ENCODE data around the gene USH1C. TPM values are rescaled to one million over a fixed set of nuclear protein-coding genes. Genes with fewer than 3 reads are reported as not detected.

The USH1C gene
- polyA plus RNA-seq, 1 donor = 0.85 TPM

DNA sequence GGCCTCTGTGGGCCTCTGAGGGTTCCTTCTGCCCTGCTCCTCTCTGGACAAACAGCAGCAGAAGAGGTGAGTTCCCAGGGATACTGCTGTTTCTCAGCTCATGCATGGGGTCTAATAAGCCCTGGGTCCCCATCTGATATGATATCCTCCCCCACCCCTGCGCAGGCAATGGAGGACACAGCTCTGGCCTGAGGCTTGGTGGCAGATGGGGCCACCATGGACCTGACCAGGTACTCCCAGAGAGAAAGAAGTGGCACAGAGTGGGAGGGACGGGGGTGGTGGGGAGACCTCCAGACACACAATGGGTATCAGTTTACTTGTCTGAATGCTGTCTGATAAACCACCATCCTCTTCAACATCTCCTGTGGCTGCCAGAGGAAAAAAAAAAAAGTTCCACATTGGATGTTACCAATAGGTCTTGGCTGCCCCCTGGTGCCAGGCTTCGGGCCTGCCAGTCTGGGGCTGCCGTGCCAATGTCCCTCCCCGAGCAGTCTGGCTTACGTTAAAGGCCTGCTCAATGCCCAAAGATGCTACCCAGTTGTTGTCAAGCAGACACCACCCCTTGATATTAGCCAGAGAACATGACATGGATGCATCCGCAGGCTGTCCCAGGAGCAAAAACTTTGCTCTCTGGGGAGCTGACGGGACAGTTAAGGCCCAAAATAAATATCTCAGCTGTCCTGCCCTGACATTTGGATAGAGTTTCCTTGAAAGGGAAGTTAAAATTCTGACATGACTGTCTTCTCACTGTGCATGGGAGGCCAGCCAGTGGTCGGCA lies 39.7 kb downstream of the USH1C start:
- DNase-seq (ENCODE audit: low read depth) = peak; percentile 19

DNA sequence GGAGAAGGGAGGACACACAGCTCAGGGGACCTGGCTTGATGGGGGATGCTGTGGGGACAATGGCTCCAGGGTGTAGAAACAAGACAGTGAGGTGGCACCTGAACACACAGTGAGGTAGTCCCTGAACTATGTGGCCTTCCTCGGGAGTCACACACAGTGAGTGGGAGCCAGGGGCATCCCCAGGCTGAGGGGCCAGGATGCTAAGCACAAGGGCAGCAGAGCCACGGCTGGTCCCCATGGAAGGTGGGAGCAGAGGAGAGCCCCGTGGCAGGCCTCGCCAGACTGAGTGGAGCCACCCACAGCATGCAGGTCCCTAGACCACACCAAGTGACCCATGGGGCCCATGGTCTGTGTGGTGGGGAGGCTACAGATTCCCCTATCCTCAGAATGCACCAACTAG lies 41.6 kb downstream of the USH1C start:
- DNase-seq (ENCODE audit: low read depth) = no peak

DNA sequence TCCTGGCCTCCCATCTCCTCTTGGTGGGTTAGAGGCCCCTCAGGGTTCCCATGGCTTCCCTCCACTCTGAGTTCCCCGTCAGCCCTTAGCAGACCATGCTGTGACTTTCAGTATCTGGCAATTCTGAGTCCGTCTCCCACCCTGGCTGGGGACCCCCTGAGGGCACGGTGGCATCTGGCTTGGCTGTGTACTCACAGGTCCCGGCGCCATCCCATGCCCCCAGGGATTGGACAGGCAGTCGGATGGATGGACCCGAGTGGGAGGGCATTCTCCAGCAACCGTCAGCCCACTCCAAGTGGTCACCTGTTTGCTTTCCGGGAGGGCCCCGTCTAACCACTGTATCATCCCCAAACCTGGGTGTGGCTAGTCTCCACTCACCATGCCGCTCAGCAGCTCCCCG lies 43.5 kb downstream of the USH1C start:
- DNase-seq (ENCODE audit: low read depth) = no peak

DNA sequence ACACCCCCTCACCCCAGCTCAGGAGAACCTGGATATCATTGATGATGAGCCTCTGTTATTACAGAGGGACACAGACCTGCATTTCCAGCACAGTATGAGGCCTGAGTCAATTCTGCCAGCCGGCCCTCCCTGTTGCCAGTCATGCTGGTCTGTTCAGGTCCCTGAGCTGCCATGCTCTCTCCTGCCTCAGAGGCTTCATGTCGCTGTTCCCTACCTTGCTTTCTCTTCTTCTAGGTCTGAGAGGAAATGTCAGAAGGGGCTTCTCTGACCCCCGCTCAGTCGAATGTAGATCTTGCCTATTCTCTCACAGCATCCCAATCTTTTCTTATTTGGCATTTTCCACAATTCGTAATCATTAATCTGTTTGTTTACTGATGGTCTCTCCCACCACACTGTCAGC lies 45.7 kb downstream of the USH1C start:
- no peak for DNase-seq (ENCODE audit: low read depth)

DNA sequence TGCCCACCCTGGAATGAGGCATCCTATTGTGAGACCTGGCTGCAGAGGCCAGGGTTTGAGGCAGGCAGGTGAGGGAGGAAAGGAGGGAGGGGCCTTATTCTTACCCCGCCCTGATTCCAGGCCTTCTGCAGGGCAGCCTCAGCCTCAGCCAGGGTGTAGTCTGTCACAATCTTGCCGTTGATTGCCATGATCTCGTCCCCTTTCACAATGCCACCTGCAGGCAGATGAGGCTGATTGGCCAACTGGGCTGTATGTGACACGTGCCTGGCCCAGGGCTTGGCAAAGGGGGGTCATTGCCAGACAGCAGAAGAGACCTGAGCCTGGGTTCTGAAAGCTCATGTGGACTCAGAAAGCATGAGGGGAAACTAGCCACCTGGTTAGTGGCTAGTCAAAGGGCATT lies 46.2 kb downstream of the USH1C start:
- DNase-seq (ENCODE audit: low read depth) = no peak

DNA sequence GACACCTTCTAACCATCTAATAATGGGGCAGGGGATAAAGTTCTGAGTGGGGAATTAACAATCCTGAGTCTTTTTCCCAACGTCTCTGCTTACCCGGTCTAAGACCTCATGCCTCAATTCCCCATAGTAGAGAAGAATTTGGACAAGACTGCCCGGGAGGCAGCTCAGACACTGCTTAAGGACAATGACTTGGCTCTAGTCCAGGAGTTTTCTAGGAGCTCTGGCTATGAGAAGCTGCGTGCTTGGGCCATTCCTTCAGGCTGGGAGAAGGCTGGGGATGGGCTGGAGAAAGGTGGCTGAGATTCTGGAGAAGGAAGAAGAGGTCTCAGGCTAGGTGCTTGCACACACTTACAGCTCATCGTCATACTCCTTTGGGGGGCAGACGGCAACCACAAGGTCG lies 47.8 kb downstream of the USH1C start:
- DNase-seq (ENCODE audit: low read depth) = peak; percentile 39

DNA sequence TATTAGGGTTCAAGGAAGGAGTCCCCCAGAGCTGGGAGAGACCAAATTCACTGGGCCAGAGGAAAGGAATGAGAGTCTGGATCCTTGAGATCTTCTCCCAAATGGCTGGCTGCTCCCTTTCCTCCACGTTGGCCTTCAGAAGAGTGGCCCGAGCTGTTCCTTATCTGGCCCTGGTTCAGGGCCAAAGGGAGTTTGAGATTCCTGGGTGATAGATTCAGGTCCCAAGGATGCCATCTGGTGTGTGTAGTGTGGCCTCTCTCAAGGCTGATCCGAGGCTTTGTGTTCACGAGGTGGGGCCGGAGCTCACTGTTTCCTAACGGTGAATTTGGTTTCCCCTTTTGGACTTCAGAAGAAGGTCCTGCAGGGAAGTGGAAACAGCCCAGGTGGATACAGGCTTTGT lies 50.2 kb downstream of the USH1C start:
- DNase-seq (ENCODE audit: low read depth) = no peak

DNA sequence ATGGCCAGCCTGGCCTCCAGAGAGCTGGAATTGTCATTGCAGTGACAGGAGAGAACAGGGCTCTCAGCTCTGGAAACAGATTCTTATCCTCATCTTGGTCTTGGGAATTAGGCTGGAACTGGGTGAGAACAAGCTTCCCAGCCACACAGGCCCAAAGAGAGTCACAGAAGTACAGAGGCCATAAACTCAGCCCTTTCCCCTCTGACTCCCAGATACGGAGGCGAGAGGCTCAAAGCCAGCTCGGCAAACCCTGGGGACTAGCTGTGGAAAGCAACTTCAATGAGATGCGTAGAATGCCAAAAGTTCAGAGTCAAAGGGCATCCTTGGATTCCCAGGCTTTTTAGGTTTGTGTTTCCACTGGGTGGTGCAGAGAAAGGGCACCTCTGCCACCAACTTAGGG lies 53.3 kb downstream of the USH1C start:
- no peak for DNase-seq (ENCODE audit: low read depth)

DNA sequence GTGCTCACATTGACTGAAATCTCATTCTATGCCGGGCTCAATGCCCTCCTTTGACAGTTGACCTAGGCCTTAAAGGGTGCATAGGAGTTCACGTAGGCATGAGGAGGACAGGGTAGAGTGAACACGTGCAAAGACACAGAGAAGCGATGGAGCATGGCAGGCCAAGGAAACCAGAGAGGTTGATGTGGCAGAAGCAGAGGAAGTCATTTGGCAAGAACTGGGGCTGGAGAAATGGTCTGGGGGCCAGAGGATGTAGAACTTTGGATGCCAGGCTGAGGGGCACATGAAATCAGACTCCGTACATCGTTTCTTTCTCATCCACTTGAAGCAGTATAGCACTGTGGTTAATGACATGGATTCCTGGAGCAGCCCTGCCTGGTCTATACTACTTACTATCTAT lies 54.0 kb downstream of the USH1C start:
- no peak for DNase-seq (ENCODE audit: low read depth)

DNA sequence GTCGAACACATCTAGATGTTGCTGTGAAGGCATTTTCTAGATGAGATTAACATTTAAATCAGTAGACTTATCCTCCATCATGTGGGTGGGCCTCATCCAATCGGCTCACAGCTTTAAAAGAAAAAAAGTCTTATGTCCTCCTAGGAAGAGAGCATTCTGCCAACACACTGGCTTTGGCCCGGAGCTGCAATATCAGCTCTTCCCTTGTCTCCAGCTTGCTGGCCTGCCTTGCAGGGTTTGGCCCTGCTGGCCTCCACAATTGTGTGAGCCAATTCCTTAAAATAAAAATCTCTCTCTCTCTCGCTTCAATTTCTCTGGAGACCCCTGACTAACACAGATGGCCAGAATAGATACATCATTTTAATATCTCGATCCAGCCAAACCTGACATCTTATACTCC lies 54.5 kb downstream of the USH1C start:
- DNase-seq (ENCODE audit: low read depth) = peak; percentile 26

DNA sequence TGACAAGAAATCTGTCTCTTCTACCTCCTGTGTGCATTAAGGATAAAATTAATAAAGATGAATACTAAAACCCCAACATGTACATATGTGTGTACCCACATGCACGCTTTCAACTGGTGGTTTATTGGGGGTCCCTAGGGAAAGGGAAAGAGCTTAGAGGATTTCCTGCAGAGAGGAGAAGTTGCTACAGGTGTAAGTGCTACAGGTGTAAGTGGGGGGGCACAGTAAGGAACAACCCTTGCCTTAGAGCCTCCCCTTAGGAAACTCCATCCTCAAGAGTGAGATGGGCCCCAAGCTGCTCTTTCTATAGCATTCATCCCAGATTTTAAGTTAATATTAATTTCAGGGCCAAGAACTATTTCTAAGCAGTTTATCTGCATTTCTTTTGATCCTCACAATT lies 55.7 kb downstream of the USH1C start:
- DNase-seq (ENCODE audit: low read depth) = no peak

DNA sequence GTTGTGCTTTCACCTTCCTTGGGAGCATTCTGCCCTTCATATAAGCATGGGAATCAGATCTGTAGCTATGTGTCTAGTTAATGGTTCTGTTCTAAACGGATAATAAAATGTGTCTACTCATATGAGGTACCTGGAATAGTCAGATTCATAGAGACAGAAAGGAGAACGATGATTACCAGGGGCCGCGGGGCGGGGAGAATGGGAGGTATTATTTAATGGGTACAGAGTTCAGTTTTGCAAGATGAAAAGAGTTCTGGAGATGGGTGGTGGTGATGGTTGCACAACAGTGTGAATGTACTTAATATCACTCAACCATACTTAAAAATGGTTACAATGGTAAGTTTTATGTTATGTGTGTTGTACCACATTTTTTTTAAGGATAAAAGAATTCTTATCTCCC lies 57.6 kb downstream of the USH1C start:
- no peak for DNase-seq (ENCODE audit: low read depth)

DNA sequence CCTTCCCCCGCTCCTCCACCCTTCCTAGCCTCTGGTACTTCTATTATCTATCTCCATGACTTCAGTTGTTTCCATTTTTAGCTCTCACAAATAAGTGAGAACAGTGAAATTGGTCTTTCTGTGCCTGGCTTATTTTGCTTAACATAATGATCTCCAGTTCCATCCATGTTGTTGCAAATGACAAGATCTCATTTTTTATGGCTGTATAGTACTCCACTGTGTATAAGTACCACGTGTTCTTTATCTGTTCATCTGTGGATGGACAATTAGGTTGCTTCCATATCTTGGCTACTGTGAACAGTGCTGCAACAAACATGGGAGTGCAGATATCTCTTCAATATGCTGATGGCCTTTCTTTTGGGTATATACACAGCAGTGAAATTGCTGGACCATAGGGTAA lies 60.7 kb downstream of the USH1C start:
- no peak for DNase-seq (ENCODE audit: low read depth)

DNA sequence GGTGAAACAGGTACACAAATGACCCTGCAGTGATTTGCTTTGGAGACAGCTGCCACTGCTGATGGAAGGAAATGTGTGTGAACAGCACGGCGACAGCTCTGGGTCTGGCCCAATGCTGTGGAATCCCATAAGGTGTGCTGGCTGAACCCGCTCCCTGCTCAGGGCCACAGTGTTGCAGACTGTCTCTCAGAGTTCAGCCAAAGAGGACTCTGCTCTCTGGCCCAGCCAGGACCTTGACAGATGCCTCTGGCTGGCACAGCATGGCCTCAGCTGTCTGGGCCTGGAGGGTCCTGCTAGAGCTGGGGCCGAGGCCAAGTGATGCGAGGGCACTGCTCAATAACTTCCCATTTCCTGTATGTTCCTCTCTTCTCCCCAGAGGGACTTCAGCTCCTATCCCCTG lies 62.3 kb downstream of the USH1C start:
- no peak for DNase-seq (ENCODE audit: low read depth)

DNA sequence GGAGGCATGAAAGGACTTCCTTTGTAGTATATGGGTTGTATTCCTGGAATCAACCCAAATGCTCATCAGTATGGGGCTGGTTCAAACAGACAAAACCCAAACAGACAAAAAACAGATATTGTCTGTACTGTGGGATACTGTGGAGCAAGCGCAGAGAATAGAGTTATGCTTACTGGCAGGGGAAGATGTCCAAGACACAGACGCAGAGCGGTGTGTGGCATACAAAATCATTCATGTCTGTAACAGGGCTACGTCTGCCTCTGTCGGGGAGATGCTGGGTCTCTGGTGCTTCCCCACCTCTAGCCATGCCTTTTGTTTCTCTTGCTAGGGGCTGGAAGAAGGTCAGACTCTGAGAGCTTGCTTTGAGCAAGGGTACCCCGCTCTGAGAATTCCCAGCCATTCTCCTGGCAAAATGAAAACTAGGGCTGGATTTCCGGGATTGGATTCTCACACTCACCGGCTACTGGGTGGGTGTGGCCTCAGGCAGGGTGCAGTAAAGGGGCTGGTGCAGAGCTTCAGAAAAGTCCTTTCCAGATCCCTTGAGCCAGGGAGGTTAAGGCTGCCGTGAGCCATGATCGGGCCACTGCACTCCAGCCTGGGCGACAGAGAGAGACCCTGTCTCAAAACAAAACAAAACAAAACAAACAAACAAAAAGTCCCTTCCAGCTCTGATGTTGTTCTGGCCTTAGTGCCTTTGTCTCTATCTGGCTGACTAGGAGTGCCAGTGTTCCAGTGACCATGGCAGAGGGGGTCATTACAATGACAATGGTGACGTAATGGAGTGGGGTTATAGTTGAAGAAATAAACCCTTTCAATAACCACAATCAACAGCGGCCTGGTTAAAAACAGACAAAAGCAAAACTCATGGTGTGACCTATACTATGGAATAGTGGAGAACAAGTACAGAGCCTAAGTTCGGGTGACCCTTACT lies 64.7 kb downstream of the USH1C start:
- no peak for DNase-seq (ENCODE audit: low read depth)

DNA sequence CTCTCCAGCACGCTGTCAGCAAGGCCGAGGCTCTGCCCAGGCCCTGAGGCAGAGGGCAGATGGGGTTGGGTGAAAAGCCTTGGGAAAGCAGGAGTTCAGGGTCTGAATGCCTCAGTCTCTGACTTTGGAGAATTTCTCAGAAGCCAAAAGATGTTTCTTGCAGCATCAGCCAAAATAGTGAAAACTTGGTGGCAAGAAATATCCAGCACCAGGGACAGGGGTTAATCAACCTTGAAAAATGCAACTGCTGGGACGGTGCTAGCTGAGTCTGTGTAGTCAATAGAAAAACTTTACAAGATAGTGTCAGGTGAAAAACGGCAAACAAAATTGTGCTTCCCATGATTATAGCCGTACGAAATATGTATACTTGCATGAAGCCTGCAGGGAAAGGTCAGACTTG lies 66.1 kb downstream of the USH1C start:
- no peak for DNase-seq (ENCODE audit: low read depth)

DNA sequence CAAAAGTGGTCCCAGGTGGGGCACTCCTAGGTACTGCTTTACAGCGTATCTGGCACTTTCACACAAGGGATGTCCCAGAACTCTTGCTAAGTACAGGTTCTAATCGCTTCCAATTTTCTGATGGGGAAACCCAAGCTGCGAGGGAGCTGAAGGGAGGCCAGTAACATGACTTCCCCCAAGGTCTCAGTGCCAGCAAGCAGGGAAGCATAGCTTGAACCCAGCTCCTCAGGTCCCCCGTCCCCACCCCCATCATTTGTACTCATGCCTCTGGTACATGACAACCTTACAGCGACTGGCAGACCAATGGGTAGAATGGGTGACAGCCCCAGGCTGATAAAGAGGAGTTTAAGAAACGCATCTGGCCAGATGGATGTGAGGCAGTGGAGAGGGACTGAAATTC lies 66.9 kb downstream of the USH1C start:
- DNase-seq (ENCODE audit: low read depth) = no peak

DNA sequence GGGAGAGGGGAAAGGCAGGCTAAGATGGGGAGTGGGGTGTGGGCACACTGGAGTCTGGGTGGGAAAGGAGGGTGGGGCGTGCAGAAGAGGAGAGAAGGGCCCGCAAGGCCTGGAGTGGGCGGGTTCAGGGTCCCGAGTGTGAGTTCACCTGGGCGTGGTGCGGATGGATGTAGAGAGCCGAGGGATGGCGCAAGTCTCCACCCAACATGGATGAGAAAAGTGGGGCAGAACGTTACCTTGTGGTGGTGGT lies 67.2 kb downstream of the USH1C start:
- no peak for DNase-seq (ENCODE audit: low read depth)

DNA sequence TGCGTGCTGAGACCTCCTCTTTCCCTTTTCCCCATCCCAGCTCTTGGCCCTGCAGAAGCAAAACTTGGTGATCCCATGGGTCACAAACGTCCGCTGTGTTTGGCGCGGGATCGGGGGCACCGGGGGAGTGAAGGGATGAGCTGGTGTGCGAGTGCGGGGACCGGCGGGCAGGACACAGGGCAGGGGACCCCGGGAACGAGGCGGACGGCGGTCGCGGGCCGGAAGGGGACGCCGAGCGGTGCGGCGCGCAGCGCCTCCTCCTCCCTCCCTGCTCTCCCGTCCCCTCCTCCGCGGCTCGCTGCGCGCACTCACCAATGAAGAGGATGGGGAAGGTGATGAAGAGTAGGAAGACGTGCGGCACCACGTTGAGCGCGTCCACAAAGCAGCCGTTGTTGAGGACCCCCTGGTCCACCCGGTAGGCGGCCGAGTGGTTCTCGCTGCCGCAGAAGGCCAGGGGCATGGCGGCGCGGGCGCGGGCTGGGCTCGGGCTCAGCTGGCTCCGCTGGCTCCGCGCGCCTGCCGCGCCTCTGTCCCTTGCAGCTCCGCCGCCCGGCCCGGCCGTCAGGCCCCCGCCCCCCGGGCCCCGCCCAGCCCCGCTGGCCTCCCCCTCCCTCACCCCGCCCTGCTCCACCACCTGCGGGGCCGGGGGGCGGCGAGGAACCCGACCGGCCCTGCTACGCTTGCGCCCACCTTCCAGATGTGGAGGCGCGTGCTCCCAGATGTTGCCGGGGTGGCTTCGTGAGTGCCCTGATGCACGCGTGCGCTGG lies 67.7 kb downstream of the USH1C start, which contains the start of gene ABCC8:
ABCC8 (minus strand) TSS at position 529 of the 767 bp plus-strand sequence; CDS start at position 460, 69 bp downstream.
- DNase-seq (ENCODE audit: low read depth) = no peak

DNA sequence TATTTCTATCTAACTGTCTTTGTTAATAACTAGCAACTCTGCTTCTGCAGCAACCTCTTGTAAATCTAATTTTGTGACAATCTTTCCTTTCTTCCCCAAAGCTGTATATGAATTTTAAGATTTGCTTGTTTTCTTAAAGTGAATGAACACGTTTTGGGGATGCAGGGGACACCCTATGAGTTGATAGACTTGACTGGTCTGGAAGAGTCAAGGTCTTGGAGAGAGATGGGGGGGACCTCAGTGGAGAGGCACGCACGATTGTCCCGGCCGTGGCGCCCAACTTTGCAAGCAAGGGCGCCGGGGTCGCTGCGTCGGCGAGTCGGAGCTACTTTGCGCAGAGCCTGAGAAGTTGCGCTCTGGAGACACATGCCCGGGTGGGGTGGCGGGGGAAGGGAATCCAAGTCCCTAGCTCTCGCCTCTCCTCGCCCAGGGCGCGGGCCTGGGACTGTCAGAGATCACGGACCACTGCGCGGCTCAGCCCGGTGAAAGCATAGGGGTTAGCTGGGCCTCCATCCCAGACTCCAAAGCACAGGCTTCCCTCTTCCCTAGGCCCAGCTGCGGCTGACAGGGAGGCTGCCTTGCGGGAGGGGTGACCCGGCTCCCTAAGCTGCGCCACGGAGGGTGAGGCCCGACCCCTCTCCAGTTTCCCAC lies 68.4 kb downstream of the USH1C start:
- no peak for DNase-seq (ENCODE audit: low read depth)

DNA sequence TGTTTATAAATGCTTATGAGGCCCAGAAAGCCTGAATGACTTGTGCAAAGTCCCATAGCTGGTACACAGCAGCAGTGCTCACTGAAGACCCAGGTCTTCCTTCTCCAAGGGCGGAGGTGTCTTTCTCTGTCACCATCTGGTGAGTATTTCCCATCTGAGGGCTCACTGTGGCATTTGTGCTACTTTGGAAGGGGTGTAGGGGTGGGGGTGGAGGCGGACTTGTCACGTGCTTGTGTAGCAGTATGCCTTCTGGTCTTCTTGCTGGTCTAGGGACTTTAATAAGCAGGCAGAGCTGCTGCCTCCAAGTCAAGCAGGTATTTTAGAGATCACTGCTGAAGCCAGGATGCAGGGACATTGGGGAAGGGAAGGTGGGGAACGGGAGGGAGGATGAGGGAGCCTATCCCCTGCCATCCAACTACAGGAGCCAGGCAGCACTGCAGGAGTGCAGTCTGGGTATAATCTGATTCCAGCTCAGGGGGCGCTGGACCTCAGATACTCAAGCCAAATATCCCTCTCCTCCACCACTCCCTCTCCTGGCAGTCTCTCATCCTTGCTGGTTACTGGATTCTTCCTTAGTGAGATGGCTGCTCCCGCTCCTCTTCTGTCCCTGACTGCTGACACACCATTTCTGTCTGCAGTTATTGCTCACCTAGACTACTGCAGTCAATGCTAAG lies 71.0 kb downstream of the USH1C start:
- DNase-seq (ENCODE audit: low read depth) = no peak

All from forelimb muscle (tissue), 1 donor.